ENCODE measurements around the gene CORO2B. TPM values are rescaled to one million over a fixed set of nuclear protein-coding genes. Genes with fewer than 3 reads are reported as not detected.

Gene CORO2B
- polyA plus RNA-seq, 3 donors = 0.03 TPM; not detected in 2

DNA sequence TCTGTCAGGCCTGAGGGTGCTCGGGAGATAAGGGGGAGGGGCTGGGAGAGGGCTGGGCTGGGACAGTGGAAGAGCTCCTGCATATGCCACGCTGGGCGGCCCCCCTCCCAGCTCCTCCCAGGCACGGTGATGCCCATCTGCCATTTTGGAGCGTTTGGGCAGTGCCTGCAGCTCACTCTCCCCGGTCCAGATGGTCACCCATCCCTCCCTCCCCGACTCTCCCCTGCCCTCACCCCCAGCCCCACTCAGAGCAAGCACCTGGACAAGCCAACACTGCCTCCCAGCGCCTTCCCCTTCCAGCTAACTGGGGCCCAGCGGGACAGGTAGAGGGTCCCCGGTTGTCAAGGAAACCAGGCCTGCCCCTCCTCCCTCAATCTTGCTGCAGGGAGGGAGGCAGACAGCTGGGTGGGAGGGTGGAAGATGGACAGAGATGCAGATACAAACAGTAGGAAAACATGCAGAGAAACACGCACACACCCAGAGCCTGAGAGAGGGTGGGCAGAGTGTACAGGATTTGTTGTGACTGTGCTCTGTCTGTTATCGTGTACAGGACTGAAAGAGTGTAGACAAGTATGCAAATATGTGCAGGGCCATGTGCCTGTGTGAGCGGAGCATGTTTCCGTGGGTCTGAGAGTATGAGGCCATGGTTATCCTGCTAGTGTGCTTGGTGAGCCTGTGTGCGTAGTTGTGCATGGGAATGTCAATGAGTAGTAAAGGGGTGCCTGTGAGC, 17.5 kb upstream of the CORO2B start:
- Histone ChIP-seq H4K20me1 (ENCODE audit: insufficient read depth, low read length) (no peaks in the 10 kb centered on the region), H3K36me3 (replicated peaks in 1 of 2; ENCODE audit: control insufficient read depth in 1 of 2, insufficient read depth in 2 of 2, low read length in 2 of 2) (no peaks in the 10 kb centered on the region), H3K27ac (ENCODE audit: low read depth in 1 of 2, low read length in 2 of 2) (no peak overlapping the region), H3K9ac (ENCODE audit: insufficient read depth, low read length, poor library complexity, severe bottlenecking) (no peak overlapping the region), H3K9me3 (replicated peaks in 1 of 2; ENCODE audit: control insufficient read depth in 1 of 2, insufficient read depth in 1 of 2, low read length in 2 of 2) (no peaks in the 10 kb centered on the region), H3K4me1 (ENCODE audit: control insufficient read depth in 1 of 2, insufficient read depth in 2 of 2, low read length in 2 of 2) (peaks cover 17 to 20% of the 10 kb centered on the region in 2 donors), H3K27me3 (ENCODE audit: control insufficient read depth in 2 of 2, insufficient read depth in 2 of 2, low read length in 2 of 2) (peaks cover 8 to 35% of the 10 kb centered on the region in 2 donors), H3K4me2 (replicated peaks; ENCODE audit: extremely low read depth, low read length, poor library complexity, severe bottlenecking) (no peak overlapping the region), H3K79me2 (ENCODE audit: insufficient read depth, low read length) (no peaks in the 10 kb centered on the region), H2AFZ (ENCODE audit: insufficient read depth, low read depth, low read length, poor library complexity, severe bottlenecking) (no peak overlapping the region), H3K4me3 (replicated peaks in 1 of 3; ENCODE audit: low read depth in 2 of 3, low read length in 3 of 3) (no peak overlapping the region)
- Mint-ChIP-seq H3K4me1 (peaks cover 20% of the 10 kb centered on the region), H3K4me3 (no peak overlapping the region), H3K27me3 (ENCODE audit: low read depth in 3 of 3) (peaks cover 29 to 39% (median 37%) of the 10 kb centered on the region in 3 donors), H3K9me3 (peaks cover 0 to 8% (median 1%) of the 10 kb centered on the region in 7 donors), H3K27ac (no peak overlapping the region), H3K36me3 (no peaks in the 10 kb centered on the region)
- no peak for DNase-seq
- intact Hi-C loops (cut with micrococcal nuclease) = no loop called here
- TF ChIP-seq CTCF (IDR thresholded peaks at IDR 0.05) = no peak
- 96% methylated on average over 4 of the region's 15 CpGs for WGBS (ENCODE audit: insufficient coverage)

GRCh38 chr15:68561901-68562300, 16.9 kb upstream of the CORO2B start:
- H3K27ac ChIP-seq (ENCODE audit: low read depth in 1 of 2, low read length in 2 of 2) = no peak overlapping the region
- no peaks in the 10 kb centered on the region for H3K9me3 ChIP-seq (replicated peaks in 1 of 2; ENCODE audit: control insufficient read depth in 1 of 2, insufficient read depth in 1 of 2, low read length in 2 of 2)
- H3K9me3 Mint-ChIP-seq = peaks cover 0 to 8% (median 1%) of the 10 kb centered on the region in 7 donors
- H3K36me3 Mint-ChIP-seq = no peaks in the 10 kb centered on the region
- H2AFZ ChIP-seq (ENCODE audit: insufficient read depth, low read depth, low read length, poor library complexity, severe bottlenecking) = no peak overlapping the region
- no CpG with 5 or more reads among the region's 3 CpGs for WGBS (ENCODE audit: insufficient coverage)
- intact Hi-C loops (cut with micrococcal nuclease) = no loop called here
- no peak overlapping the region for H3K9ac ChIP-seq (ENCODE audit: insufficient read depth, low read length, poor library complexity, severe bottlenecking)
- peaks cover 17 to 20% of the 10 kb centered on the region in 2 donors for H3K4me1 ChIP-seq (ENCODE audit: control insufficient read depth in 1 of 2, insufficient read depth in 2 of 2, low read length in 2 of 2)
- peaks cover 8 to 35% of the 10 kb centered on the region in 2 donors for H3K27me3 ChIP-seq (ENCODE audit: control insufficient read depth in 2 of 2, insufficient read depth in 2 of 2, low read length in 2 of 2)
- H3K4me2 ChIP-seq (replicated peaks; ENCODE audit: extremely low read depth, low read length, poor library complexity, severe bottlenecking) = no peak overlapping the region
- no peaks in the 10 kb centered on the region for H3K36me3 ChIP-seq (replicated peaks in 1 of 2; ENCODE audit: control insufficient read depth in 1 of 2, insufficient read depth in 2 of 2, low read length in 2 of 2)
- H3K4me1 Mint-ChIP-seq = peaks cover 20% of the 10 kb centered on the region
- TF ChIP-seq CTCF (IDR thresholded peaks at IDR 0.05) = no peak
- H4K20me1 ChIP-seq (ENCODE audit: insufficient read depth, low read length) = no peaks in the 10 kb centered on the region
- no peaks in the 10 kb centered on the region for H3K79me2 ChIP-seq (ENCODE audit: insufficient read depth, low read length)
- H3K27me3 Mint-ChIP-seq (ENCODE audit: low read depth in 3 of 3) = peaks cover 29 to 39% (median 37%) of the 10 kb centered on the region in 3 donors
- H3K27ac Mint-ChIP-seq = no peak overlapping the region
- H3K4me3 ChIP-seq (replicated peaks in 1 of 3; ENCODE audit: low read depth in 2 of 3, low read length in 3 of 3) = no peak overlapping the region
- DNase-seq = no peak
- no peak overlapping the region for H3K4me3 Mint-ChIP-seq

Measured in CD14-positive monocyte (primary cell).